ENCODE results near the gene CLSTN2. TPM values are rescaled to one million over a fixed set of nuclear protein-coding genes. Genes with fewer than 3 reads are reported as not detected.

Gene CLSTN2
- total and polyA plus RNA-seq, 2 of the 8 experiments (the other 6 are each of a cell fraction or from before 2014, with no cell fraction given), result 0.39 to 0.52 TPM

GRCh38 chr3:140463355-140463754, 528.4 kb downstream of the CLSTN2 start:
- Histone ChIP-seq H2BK5ac (ENCODE audit: low read depth, low read length) (no peak overlapping the region), H3K79me2 (ENCODE audit: control insufficient read depth in 1 of 2, insufficient read depth in 2 of 2, low read length in 2 of 2) (no peaks in the 10 kb centered on the region), H2BK12ac (ENCODE audit: low read depth, low read length) (no peak overlapping the region), H3K9ac (replicated peaks in 1 of 4; ENCODE audit: extremely low read depth in 1 of 4, low read depth in 3 of 4, low read length in 3 of 4) (no peak overlapping the region), H2AFZ (ENCODE audit: low read length) (no peak overlapping the region), H3K36me3 (ENCODE audit: control insufficient read depth in 2 of 4, insufficient read depth in 4 of 4, low read length in 3 of 4) (no peaks in the 10 kb centered on the region), H3K56ac (replicated peaks; ENCODE audit: insufficient read length, low read depth, low read length) (no peak overlapping the region), H3K23me2 (ENCODE audit: low read depth, low read length) (no peaks in the 10 kb centered on the region), H4K8ac (ENCODE audit: extremely low read depth, insufficient read depth, low read length) (0 out of 2 replicates have a peak overlapping the region, but pooled peaks have one; percentile 16), H3K4me2 (ENCODE audit: insufficient read depth in 1 of 2, low read depth in 2 of 2, low read length in 2 of 2) (no peak overlapping the region), H3K4ac (replicated peaks; ENCODE audit: insufficient read length, low read depth, low read length) (no peak overlapping the region), H3K79me1 (ENCODE audit: low read depth, low read length) (no peaks in the 10 kb centered on the region), H2BK15ac (ENCODE audit: low read length) (no peak overlapping the region), H4K5ac (ENCODE audit: insufficient read length, low read depth, low read length) (no peak overlapping the region), H2AK5ac (ENCODE audit: low read depth, low read length) (no peak overlapping the region), H4K91ac (replicated peaks; ENCODE audit: insufficient read length, low read length) (no peak overlapping the region), H3K9me3 (ENCODE audit: insufficient read depth in 2 of 2, low read depth in 1 of 2, low read length in 1 of 2) (no peaks in the 10 kb centered on the region), H3K23ac (ENCODE audit: insufficient read length) (no peak overlapping the region), H3K27me3 (replicated peaks in 1 of 4; ENCODE audit: control insufficient read depth in 3 of 4, extremely low read depth in 1 of 4, insufficient read depth in 3 of 4, low read length in 3 of 4) (no peaks in the 10 kb centered on the region), H4K20me1 (replicated peaks in 1 of 2; ENCODE audit: control insufficient read depth in 1 of 2, insufficient read depth in 2 of 2, low read length in 2 of 2) (no peaks in the 10 kb centered on the region), H2BK20ac (ENCODE audit: low read length) (no peak overlapping the region), H3K4me1 (replicated peaks in 1 of 4; ENCODE audit: control insufficient read depth in 3 of 4, insufficient read depth in 4 of 4, low read length in 3 of 4) (no peaks in the 10 kb centered on the region; a peak in 1 of 7 replicates), H3K27ac (ENCODE audit: low read depth, low read length) (no peak overlapping the region), H3K4me3 (ENCODE audit: extremely low read depth in 1 of 4, insufficient read depth in 2 of 4, low read depth in 3 of 4, low read length in 4 of 4) (no peak overlapping the region), H3K18ac (ENCODE audit: extremely low read depth, low read length) (no peak overlapping the region), H2BK120ac (replicated peaks; ENCODE audit: low read depth, low read length) (no peak overlapping the region), H3K14ac (ENCODE audit: insufficient read length) (no peak overlapping the region)
- WGBS, 2 experiments (ENCODE audit: extremely low coverage in 1 of 2, insufficient coverage in 1 of 2, insufficient read length in 1 of 2, insufficient replicate concordance in 2 of 2, low coverage in 1 of 2, low lambda C conversion rate in 2 of 2, missing lambda C conversion rate in 1 of 2), result 93% methylated on average over 2 of the region's 2 CpGs; no CpG with 5 or more reads in 1 of the 2 experiments
- DNase-seq (ENCODE audit: low read depth in 1 of 2, low spot score in 2 of 2), result no peak
- FAIRE-seq, result no peak
- ChIA-PET CTCF (ENCODE audit: partially characterized antibody) (no interaction called here), POLR2A (ENCODE audit: partially characterized antibody) (no interaction called here)
- TF ChIP-seq TAF7 (optimal IDR thresholded peaks at IDR 0.05; ENCODE audit: borderline replicate concordance, low read depth, low read length) (no peak), SP2 (IDR thresholded peaks at IDR 0.05; ENCODE audit: low read length) (no peak), SIRT6 (IDR thresholded peaks at IDR 0.05; ENCODE audit: low read length) (no peak), RAD21 (IDR thresholded peaks at IDR 0.05 in 1 of 2, conservative IDR thresholded peaks at IDR 0.05 in 1 of 2; ENCODE audit: low read depth in 2 of 2, low read length in 2 of 2) (no peak), CEBPB (IDR thresholded peaks at IDR 0.05; ENCODE audit: low read depth, low read length) (no peak), ATF3 (IDR thresholded peaks at IDR 0.05; ENCODE audit: insufficient read depth, low read depth, low read length) (no peak), EP300 (IDR thresholded peaks at IDR 0.05; ENCODE audit: borderline replicate concordance in 1 of 2, low read depth in 2 of 2, low read length in 2 of 2) (no peak), GABPA (IDR thresholded peaks at IDR 0.05; ENCODE audit: borderline replicate concordance, insufficient read depth, low read length) (no peak), TCF12 (IDR thresholded peaks at IDR 0.05; ENCODE audit: low read depth, low read length) (no peak), PHF8 (conservative IDR thresholded peaks at IDR 0.05; ENCODE audit: low read depth, low read length) (no peak), USF2 (IDR thresholded peaks at IDR 0.05; ENCODE audit: low read length) (no peak)
- TF ChIP-seq, protein P1, sequence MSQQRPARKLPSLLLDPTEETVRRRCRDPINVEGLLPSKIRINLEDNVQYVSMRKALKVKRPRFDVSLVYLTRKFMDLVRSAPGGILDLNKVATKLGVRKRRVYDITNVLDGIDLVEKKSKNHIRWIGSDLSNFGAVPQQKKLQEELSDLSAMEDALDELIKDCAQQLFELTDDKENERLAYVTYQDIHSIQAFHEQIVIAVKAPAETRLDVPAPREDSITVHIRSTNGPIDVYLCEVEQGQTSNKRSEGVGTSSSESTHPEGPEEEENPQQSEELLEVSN (IDR thresholded peaks at IDR 0.05), result no peak

Data from H1 (cell line).